ENCODE results near the gene MRPL55. TPM values are rescaled to one million over a fixed set of nuclear protein-coding genes. Genes with fewer than 3 reads are reported as not detected.

Gene MRPL55
- total and polyA plus RNA-seq, 2 of the 4 experiments (the other 2 are of a cell fraction), result 48.9 to 95.4 TPM

- H4K91ac ChIP-seq (ENCODE audit: insufficient read depth, low read depth, low read length), result no peak overlapping the region
- ChIA-PET POLR2A (ENCODE audit: unreplicated experiment) (no interaction called here), CTCF (no interaction called here)
- no peaks in the 10 kb centered on the region for H3K27me3 ChIP-seq (ENCODE audit: control insufficient read depth, insufficient read depth, low read length)
- no peak overlapping the region for H3K18ac ChIP-seq (ENCODE audit: low read depth, low read length)
- no peak overlapping the region for H4K5ac ChIP-seq (ENCODE audit: low read depth, low read length)
- H2BK5ac ChIP-seq (ENCODE audit: low read depth, low read length, poor library complexity, severe bottlenecking), result no peak overlapping the region
- no peak overlapping the region for H4K8ac ChIP-seq (ENCODE audit: low read depth in 2 of 2, low read length in 2 of 2)
- no peak for DNase-seq
- H2AFZ ChIP-seq (replicated peaks; ENCODE audit: low read length, poor library complexity), result no peak overlapping the region
- H3K36me3 ChIP-seq (ENCODE audit: control insufficient read depth, insufficient read depth, low read length), result peaks cover 15% of the 10 kb centered on the region
- H3K56ac ChIP-seq (ENCODE audit: extremely low read depth, insufficient read depth, low read length), result no peak overlapping the region
- dilution Hi-C loops (cut with HindIII; ENCODE audit: low sequenced_read_pairs, unreplicated experiment), result no loop called here
- H4K20me1 ChIP-seq (ENCODE audit: insufficient read depth, low read length), result peaks cover 67% of the 10 kb centered on the region
- peaks cover 22% of the 10 kb centered on the region for H3K4me1 ChIP-seq (ENCODE audit: control insufficient read depth, insufficient read depth, low read length)
- H3K23ac ChIP-seq (ENCODE audit: low read depth, low read length), result no peak overlapping the region
- H3K9ac ChIP-seq (ENCODE audit: low read depth, low read length), result no peak overlapping the region
- intact Hi-C loops (cut with micrococcal nuclease), result loop anchor here (5.0 kb wide), 1 partner anchor 42 kb away; the partner anchor contains the start of gene C1orf35
- no peak overlapping the region for H3K4me2 ChIP-seq (ENCODE audit: low read depth, low read length)
- no peak overlapping the region for H2BK20ac ChIP-seq (ENCODE audit: low read depth, low read length)
- no peak for ATAC-seq (ENCODE audit: low read depth)
- H2BK120ac ChIP-seq (ENCODE audit: low read depth, low read length), result no peak overlapping the region
- no peak overlapping the region for H2BK15ac ChIP-seq (ENCODE audit: low read depth, low read length)
- BruUV-seq (replicated peaks), result no TSS peak
- no peak overlapping the region for H2AK5ac ChIP-seq (ENCODE audit: low read depth, low read length)
- peaks cover 0 to 73% of the 10 kb centered on the region in 2 experiments; a peak in 2 of 4 replicates for H3K79me1 ChIP-seq (ENCODE audit: low read depth in 1 of 2, low read length in 2 of 2)
- H3K27ac ChIP-seq (ENCODE audit: insufficient read depth, low read length), result no peak overlapping the region
- H3K9me3 ChIP-seq (ENCODE audit: control insufficient read depth, insufficient read depth, low read length), result no peaks in the 10 kb centered on the region
- peaks cover 24% of the 10 kb centered on the region for H3K9me1 ChIP-seq (ENCODE audit: insufficient read depth, low read length)
- no peak overlapping the region for H2AK9ac ChIP-seq (replicated peaks; ENCODE audit: low read depth, low read length, poor library complexity)
- in situ Hi-C loops (cut with MboI; ENCODE audit: low sequenced_read_pairs), result no loop called here
- no peak overlapping the region for H3K4ac ChIP-seq (ENCODE audit: low read depth, low read length)
- 80% methylated on average over 2 of the region's 16 CpGs; no CpG with 5 or more reads in 1 of the 2 experiments for WGBS, 2 experiments (ENCODE audit: extremely low coverage in 2 of 2, insufficient read length in 1 of 2)
- no peak overlapping the region for H3K4me3 ChIP-seq (ENCODE audit: insufficient read depth, low read depth, low read length)
- H3K14ac ChIP-seq (replicated peaks; ENCODE audit: low read depth, low read length), result no peak overlapping the region
- TF ChIP-seq, protein P1, sequence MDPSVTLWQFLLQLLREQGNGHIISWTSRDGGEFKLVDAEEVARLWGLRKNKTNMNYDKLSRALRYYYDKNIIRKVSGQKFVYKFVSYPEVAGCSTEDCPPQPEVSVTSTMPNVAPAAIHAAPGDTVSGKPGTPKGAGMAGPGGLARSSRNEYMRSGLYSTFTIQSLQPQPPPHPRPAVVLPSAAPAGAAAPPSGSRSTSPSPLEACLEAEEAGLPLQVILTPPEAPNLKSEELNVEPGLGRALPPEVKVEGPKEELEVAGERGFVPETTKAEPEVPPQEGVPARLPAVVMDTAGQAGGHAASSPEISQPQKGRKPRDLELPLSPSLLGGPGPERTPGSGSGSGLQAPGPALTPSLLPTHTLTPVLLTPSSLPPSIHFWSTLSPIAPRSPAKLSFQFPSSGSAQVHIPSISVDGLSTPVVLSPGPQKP (IDR thresholded peaks at IDR 0.05; ENCODE audit: borderline replicate concordance, low read depth, low read length), result no peak
- TF ChIP-seq RFX5 (IDR thresholded peaks at IDR 0.05; ENCODE audit: low read depth, low read length), result no peak
- TF ChIP-seq CEBPB (IDR thresholded peaks at IDR 0.05; ENCODE audit: low read depth, low read length), result no peak
- no peak for TF ChIP-seq CHD1 (IDR thresholded peaks at IDR 0.05; ENCODE audit: low read depth, low read length)
- no peak for TF ChIP-seq POLR2A (IDR thresholded peaks at IDR 0.05; ENCODE audit: low read depth, low read length)
Observed at GRCh38 chr1:228144193-228144992, 35.3 kb upstream of the MRPL55 start.
